ENCODE results near the gene BACE1-AS.

The BACE1-AS gene

GRCh38 chr11:117292616-117293015 is 1.5 kb downstream of the BACE1-AS start:
- DNase-seq (ENCODE audit: low spot score) = no peak

- DNase-seq (ENCODE audit: low spot score) = no peak
Observed at GRCh38 chr11:117295438-117296137, 4.4 kb downstream of the BACE1-AS start.

GRCh38 chr11:117296881-117297280 is 5.7 kb downstream of the BACE1-AS start:
- DNase-seq (ENCODE audit: low spot score) = no peak

- DNase-seq (ENCODE audit: low spot score) = no peak
Observed at GRCh38 chr11:117298195-117298594, 7.0 kb downstream of the BACE1-AS start.

GRCh38 chr11:117299351-117300282 is 8.5 kb downstream of the BACE1-AS start:
- DNase-seq (ENCODE audit: low spot score) = peak; percentile 78

GRCh38 chr11:117300283-117300663 is 9.1 kb downstream of the BACE1-AS start:
- DNase-seq (ENCODE audit: low spot score) = peak; percentile 40

GRCh38 chr11:117300773-117301172 is 9.6 kb downstream of the BACE1-AS start:
- DNase-seq (ENCODE audit: low spot score) = no peak

GRCh38 chr11:117302228-117302627 is 11.1 kb downstream of the BACE1-AS start:
- DNase-seq (ENCODE audit: low spot score) = no peak

- no peak for DNase-seq (ENCODE audit: low spot score)
Observed at GRCh38 chr11:117303101-117303500, 12.0 kb downstream of the BACE1-AS start.

GRCh38 chr11:117303646-117304315 is 12.6 kb downstream of the BACE1-AS start:
- no peak for DNase-seq (ENCODE audit: low spot score)

GRCh38 chr11:117305145-117305544 is 14.0 kb downstream of the BACE1-AS start:
- DNase-seq (ENCODE audit: low spot score) = no peak

- no peak for DNase-seq (ENCODE audit: low spot score)
Observed at GRCh38 chr11:117309310-117309709, 18.2 kb downstream of the BACE1-AS start.

GRCh38 chr11:117313091-117313490 is 21.9 kb downstream of the BACE1-AS start:
- DNase-seq (ENCODE audit: low spot score) = no peak

- no peak for DNase-seq (ENCODE audit: low spot score)
Observed at GRCh38 chr11:117313828-117314768, 23.0 kb downstream of the BACE1-AS start.

GRCh38 chr11:117314840-117315239 is 23.7 kb downstream of the BACE1-AS start:
- DNase-seq (ENCODE audit: low spot score) = no peak

GRCh38 chr11:117315285-117316196 is 24.4 kb downstream of the BACE1-AS start:
- DNase-seq (ENCODE audit: low spot score) = no peak

- peak; percentile 91 for DNase-seq (ENCODE audit: low spot score)
Observed at GRCh38 chr11:117316197-117316961, 25.2 kb downstream of the BACE1-AS start, which contains the start of gene BACE1. Gene BACE1 (minus strand): TSS chr11:117316256. CDS start chr11:117315795, 461 bp downstream.

GRCh38 chr11:117318738-117319137 is 27.6 kb downstream of the BACE1-AS start:
- no peak for DNase-seq (ENCODE audit: low spot score)

GRCh38 chr11:117319214-117319840 is 28.2 kb downstream of the BACE1-AS start:
- no peak for DNase-seq (ENCODE audit: low spot score)
